ENCODE measurements around the gene EYS. TPM values are rescaled to one million over a fixed set of nuclear protein-coding genes. Genes with fewer than 3 reads are reported as not detected.

Gene EYS
- polyA plus RNA-seq, 1 of the 3 experiments (the other 2 are of a cell fraction) = 0.05 TPM

- TF ChIP-seq REST (IDR thresholded peaks at IDR 0.05; ENCODE audit: low read depth, low read length) (no peak), MEF2A (IDR thresholded peaks at IDR 0.05; ENCODE audit: borderline replicate concordance, low read depth) (no peak)
Measured at GRCh38 chr6:63716169-63716568, 1990.9 kb downstream of the EYS start (continued).

GRCh38 chr6:63714091-63714490 lies 1992.9 kb downstream of the EYS start:
- ChIA-PET CTCF (no interaction called here), POLR2A (no interaction called here)
- Histone ChIP-seq H3K9me3 (no peaks in the 10 kb centered on the region), H3K36me3 (replicated peaks in 1 of 2; ENCODE audit: control insufficient read depth in 1 of 2, insufficient read depth in 2 of 2, low read length in 1 of 2) (peaks cover 50 to 66% of the 10 kb centered on the region in 2 experiments), H3K27ac (ENCODE audit: low read depth in 2 of 2, low read length in 1 of 2) (no peak overlapping the region), H2AFZ (ENCODE audit: low read depth) (no peak overlapping the region), H3K9ac (no peak overlapping the region), H3K4me2 (no peak overlapping the region), H3K4me3 (ENCODE audit: low read depth in 2 of 2, low read length in 1 of 2) (no peak overlapping the region), H3K79me2 (ENCODE audit: insufficient read depth) (no peaks in the 10 kb centered on the region), H4K20me1 (ENCODE audit: insufficient read depth) (no peaks in the 10 kb centered on the region), H3F3A (replicated peaks; ENCODE audit: insufficient read depth) (no peaks in the 10 kb centered on the region), H3K27me3 (ENCODE audit: insufficient read depth) (no peaks in the 10 kb centered on the region), H3K9me2 (no peaks in the 10 kb centered on the region; the same call in 1 of the 2 replicates), H3K4me1 (ENCODE audit: control insufficient read depth in 1 of 2, insufficient read depth in 2 of 2, low read depth in 1 of 2, low read length in 1 of 2) (no peaks in the 10 kb centered on the region)
- TF ChIP-seq NFIC (IDR thresholded peaks at IDR 0.05; ENCODE audit: borderline replicate concordance) (no peak), TEAD4 (IDR thresholded peaks at IDR 0.05; ENCODE audit: borderline replicate concordance, insufficient read depth) (no peak), RXRA (IDR thresholded peaks at IDR 0.05; ENCODE audit: borderline replicate concordance, low read depth) (no peak), SMC3 (IDR thresholded peaks at IDR 0.05; ENCODE audit: low read depth, low read length) (no peak), SIN3A (IDR thresholded peaks at IDR 0.05; ENCODE audit: borderline replicate concordance, low read depth, low read length) (no peak), POLR2AphosphoS5 (IDR thresholded peaks at IDR 0.05; ENCODE audit: low read depth, low read length) (no peak), REST (IDR thresholded peaks at IDR 0.05; ENCODE audit: low read depth, low read length) (no peak), ZBTB33 (IDR thresholded peaks at IDR 0.05; ENCODE audit: borderline replicate concordance, low read depth) (no peak), YY1 (IDR thresholded peaks at IDR 0.05; ENCODE audit: low read depth) (no peak)
- DNase-seq = no peak

Data from SK-N-SH (cell line).